Activated naive CD4-positive, alpha-beta T cell treated with anti-CD3 and anti-CD28 coated beads for 36 hours (primary cell): ENCODE measurements around the gene GATAD2B. TPM values are rescaled to one million over a fixed set of nuclear protein-coding genes. Genes with fewer than 3 reads are reported as not detected.

ENCODE experiments used
- CTCF ChIA-PET: fragments of 350-600 bp; sonication (Branson Sonifier 250); formaldehyde crosslinking; loops from one replicate; lab custom pipeline; 2021; ENCODE audit warnings: antibody characterized with exemption; lab: Charles Lee
- DNase-seq: peaks from one replicate; pipeline ENCODE4 v3.0.0-alpha.2; 2020
- H3K27ac Mint-ChIP-seq: one replicate; pipeline ENCODE4 v1.8.0; 2021; ENCODE audit warnings: mild to moderate bottlenecking, mixed read lengths
- H3K27me3 Mint-ChIP-seq: one replicate; pipeline ENCODE4 v1.8.0; 2021; ENCODE audit warnings: low read depth, mixed read lengths
- H3K36me3 Mint-ChIP-seq: one replicate; pipeline ENCODE4 v1.8.0; 2021; ENCODE audit warnings: low read depth, mixed read lengths
- H3K4me1 Mint-ChIP-seq: one replicate; pipeline ENCODE4 v1.8.0; 2021; ENCODE audit warnings: low read depth, mixed read lengths
- H3K4me3 Mint-ChIP-seq: one replicate; pipeline ENCODE4 v1.8.0; 2021; ENCODE audit warnings: mild to moderate bottlenecking, moderate library complexity, mixed read lengths
- H3K9me3 Mint-ChIP-seq: one replicate; pipeline ENCODE4 v1.8.0; 2021; ENCODE audit warnings: mixed read lengths
- intact Hi-C: fragments of 100-400 bp; cut with micrococcal nuclease; formaldehyde crosslinking; loops from one replicate; pipeline ENCODE4 v1.15.1; 2023
- total RNA-seq, 2 experiments: library from RNA; stranded (reverse); gene quantifications; one replicate each; pipeline ENCODE4 v1.2.3, GENCODE V29; 2021

The GATAD2B gene
- total RNA-seq, 2 experiments from 2014 or later = 69.0 to 70.2 TPM

DNA sequence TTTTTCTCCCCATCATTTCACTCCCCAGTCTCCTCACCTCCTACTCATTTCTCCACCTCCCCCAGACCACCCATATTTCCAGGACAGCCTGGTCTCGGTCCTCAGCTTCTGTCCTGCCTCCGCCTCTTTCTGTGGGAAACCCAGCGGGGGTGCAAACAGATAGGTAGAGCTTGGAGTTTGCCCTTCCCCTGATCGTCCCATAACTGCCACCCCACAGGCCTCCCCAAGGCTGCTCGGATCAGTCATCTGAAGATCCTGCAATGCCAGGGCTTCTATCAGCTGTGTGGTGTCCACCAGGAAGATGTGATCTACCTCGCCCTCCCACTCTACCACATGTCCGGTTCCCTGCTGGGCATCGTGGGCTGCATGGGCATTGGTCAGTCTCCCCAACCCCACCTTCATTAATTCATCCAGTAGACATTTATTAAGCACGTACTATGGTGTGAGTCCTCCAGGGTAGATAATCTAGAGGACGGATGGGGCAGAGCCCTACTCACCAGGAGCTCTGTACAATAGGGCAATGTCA, 145.9 kb downstream of the GATAD2B start:
- intact Hi-C loops = loop anchor here (1.0 to 10.0 kb wide), 2 partner anchors 100 to 422 kb away; partner anchors contain the start of gene S100A9
- H3K36me3 Mint-ChIP-seq = no peaks in the 10 kb centered on the region
- H3K9me3 Mint-ChIP-seq = no peaks in the 10 kb centered on the region
- H3K27ac Mint-ChIP-seq = no peak overlapping the region
- CTCF ChIA-PET = interaction anchor here (1.5 kb wide), 1 partner anchor 210 kb away, joined by 6 read pairs; the partner anchor contains the start of gene RAB13
- no peak for DNase-seq
- H3K27me3 Mint-ChIP-seq = no peaks in the 10 kb centered on the region
- H3K4me1 Mint-ChIP-seq = peaks cover 9% of the 10 kb centered on the region
- H3K4me3 Mint-ChIP-seq = peak overlapping the region; percentile 23

DNA sequence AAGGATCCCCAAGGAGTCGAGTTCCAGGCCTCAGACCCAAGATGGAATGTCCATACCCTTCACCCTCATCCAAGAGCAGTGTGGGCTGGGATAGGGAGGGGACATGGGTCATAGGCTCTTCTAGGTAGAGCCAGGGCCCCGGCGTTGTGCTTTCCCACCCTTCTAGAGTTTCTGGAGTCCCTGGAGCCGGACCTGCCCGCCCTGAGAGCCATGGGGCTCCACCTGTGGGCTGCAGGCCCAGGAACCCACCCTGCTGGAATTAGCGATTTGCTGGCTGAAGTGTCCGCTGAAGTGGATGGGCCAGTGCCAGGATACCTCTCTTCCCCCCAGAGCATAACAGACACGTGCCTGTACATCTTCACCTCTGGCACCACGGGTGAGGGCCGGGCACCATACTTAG, 146.4 kb downstream of the GATAD2B start:
- Mint-ChIP-seq H3K4me3 (peak overlapping the region; percentile 69), H3K27ac (no peak overlapping the region), H3K4me1 (peaks cover 9% of the 10 kb centered on the region), H3K27me3 (no peaks in the 10 kb centered on the region), H3K36me3 (peaks cover under 1% of the 10 kb centered on the region), H3K9me3 (no peaks in the 10 kb centered on the region)
- CTCF ChIA-PET = interaction anchor here (1.3 to 1.7 kb wide), 3 partner anchors 21 to 210 kb away, joined by 3 to 6 read pairs (median 6); partner anchors contain the start of gene RAB13
- no peak for DNase-seq
- intact Hi-C loops = loop anchor here (1.0 to 10.0 kb wide), 2 partner anchors 99 to 422 kb away; partner anchors contain the start of gene S100A9

GRCh38 chr1:153775458-153776327, 147.1 kb downstream of the GATAD2B start:
- Mint-ChIP-seq H3K36me3 (peaks cover 3% of the 10 kb centered on the region), H3K4me1 (peaks cover 9% of the 10 kb centered on the region), H3K27me3 (no peaks in the 10 kb centered on the region), H3K9me3 (no peaks in the 10 kb centered on the region), H3K27ac (no peak overlapping the region), H3K4me3 (peak overlapping the region; percentile 69)
- intact Hi-C loops = loop anchor here (1.0 to 10.0 kb wide), 5 partner anchors 8 to 421 kb away; partner anchors contain the start of gene S100A9
- CTCF ChIA-PET = interaction anchor here (0.7 to 1.7 kb wide), 6 partner anchors 21 to 265 kb away, joined by 3 to 6 read pairs (median 4); partner anchors contain the start of gene RAB13
- peak; percentile 60 for DNase-seq

DNA sequence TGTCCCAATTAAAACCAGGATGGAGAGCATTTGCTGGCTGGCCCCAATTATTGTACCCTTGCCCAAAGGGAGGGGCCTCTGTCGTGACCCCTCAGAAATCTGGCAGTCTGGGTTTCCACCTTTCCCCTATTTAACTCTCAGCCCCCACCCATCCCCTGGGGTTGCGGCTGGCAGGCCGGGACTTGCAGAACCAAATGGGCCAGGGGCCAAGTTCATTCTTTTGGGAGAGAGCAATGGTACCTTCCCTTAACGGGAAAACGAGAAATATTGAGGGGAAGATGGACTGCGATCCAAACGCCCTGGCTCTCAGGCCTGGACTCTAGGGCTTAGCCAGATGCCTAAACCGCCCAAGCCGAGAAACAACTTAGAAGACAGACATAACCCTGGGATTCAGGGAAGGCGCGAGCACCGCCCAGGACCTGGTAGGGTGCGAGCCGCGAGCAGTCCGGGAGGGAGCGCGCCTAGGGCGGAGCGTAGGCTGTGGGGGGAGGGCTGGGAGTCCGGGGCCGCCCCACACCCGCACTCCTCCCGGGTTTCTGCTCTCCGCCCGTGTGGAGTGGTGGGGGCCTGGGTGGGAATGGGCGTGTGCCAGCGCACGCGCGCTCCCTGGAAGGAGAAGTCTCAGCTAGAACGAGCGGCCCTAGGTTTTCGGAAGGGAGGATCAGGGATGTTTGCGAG, 147.9 kb downstream of the GATAD2B start, which contains the start of gene SLC27A3:
Gene SLC27A3 (plus strand): TSS at position 628 of the 678 bp plus-strand sequence. CDS start 91 bp downstream, outside the sequence.
- peaks cover 9% of the 10 kb centered on the region for H3K4me1 Mint-ChIP-seq
- H3K36me3 Mint-ChIP-seq = peaks cover 3% of the 10 kb centered on the region
- CTCF ChIA-PET = interaction anchor here (0.6 to 1.7 kb wide), 6 partner anchors 16 to 264 kb away, joined by 3 to 6 read pairs (median 4); no protein-coding TSS in a partner anchor
- no peak within 1 kb of the TSS for H3K27ac Mint-ChIP-seq
- intact Hi-C loops = loop anchor here (1.0 to 10.0 kb wide), 4 partner anchors 8 to 420 kb away; partner anchors contain the start of gene S100A9
- H3K27me3 Mint-ChIP-seq = no peaks in the 10 kb centered on the region
- DNase-seq = peak; percentile 20
- no peaks in the 10 kb centered on the region for H3K9me3 Mint-ChIP-seq
- peak within 1 kb of the TSS; percentile 69 for H3K4me3 Mint-ChIP-seq

DNA sequence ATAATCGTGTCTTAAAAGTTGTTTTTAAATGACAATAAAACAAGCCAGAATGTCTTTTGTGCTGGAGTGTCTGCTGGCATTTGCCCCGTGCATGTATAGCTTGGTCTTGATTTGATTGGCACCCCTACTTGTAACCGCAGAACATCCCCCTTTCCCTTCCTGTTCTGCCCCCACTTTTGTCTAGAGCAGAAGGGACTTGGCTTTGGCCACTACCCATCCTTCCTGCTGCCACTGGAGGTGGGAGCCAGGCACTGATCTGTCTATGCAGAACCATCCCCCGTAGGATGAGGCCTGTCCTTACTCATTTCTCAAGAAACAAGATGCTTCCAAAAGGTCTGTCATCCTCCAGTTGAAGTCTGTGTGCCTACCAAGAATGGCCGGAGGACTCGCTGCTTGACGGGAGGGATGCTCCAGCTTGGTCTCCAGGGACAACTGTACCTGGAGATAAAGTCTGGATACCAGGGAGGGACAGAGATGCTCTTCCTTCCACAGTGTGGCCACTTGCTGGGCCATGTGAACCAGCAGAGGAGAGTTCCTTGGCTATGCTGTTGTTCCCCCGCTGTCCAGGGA, 148.7 kb downstream of the GATAD2B start:
- H3K27ac Mint-ChIP-seq = no peak overlapping the region
- CTCF ChIA-PET = interaction anchor here (0.6 kb wide), 1 partner anchor 17 kb away, joined by 3 read pairs; no protein-coding TSS in a partner anchor

DNA sequence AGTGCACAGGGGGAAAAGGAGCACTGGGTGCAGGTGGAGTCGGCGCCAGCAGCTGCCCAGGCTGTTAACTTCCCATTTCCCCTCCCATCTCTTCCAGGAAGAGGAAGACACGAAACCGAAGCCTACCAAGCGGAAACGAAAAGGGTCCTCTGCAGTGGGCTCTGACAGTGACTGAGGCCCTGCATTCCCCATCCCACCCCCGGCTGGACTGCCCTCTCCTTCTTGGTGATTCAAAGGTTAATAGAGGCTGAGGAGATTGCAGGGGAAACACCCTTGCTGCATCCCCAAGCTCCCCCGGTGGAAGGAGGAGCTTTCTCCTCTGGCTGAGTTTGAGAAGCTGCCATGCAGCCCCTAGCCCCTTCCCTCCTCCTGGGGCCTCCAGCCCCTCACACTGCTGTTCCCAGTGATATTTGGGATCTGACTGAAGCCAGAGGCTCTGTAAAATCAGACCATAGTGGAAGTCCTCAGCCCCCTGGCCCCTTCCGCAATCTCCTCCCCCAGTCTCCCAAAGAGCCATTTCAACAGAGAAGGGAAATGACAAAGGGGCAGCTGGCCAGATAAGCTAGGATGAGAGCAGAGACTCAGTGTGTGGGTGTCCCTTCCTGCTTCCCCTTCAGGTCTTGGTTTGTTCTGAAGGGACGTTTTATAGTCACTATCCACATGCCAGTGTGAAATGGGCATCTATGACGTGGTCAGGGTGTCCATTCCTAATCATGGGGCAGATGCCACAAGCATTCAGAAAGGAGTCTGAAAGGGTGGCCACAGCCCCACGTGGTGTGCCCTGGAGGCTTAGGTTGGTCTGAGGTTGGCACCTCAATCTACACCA, 149.5 kb downstream of the GATAD2B start:
- no peak overlapping the region for H3K27ac Mint-ChIP-seq

More for the DNA sequence above, 148.7 kb downstream of the GATAD2B start:
- Mint-ChIP-seq H3K9me3 (no peaks in the 10 kb centered on the region), H3K27me3 (no peaks in the 10 kb centered on the region), H3K4me3 (no peak overlapping the region), H3K4me1 (peaks cover 9% of the 10 kb centered on the region), H3K36me3 (peaks cover 3% of the 10 kb centered on the region)
- no peak for DNase-seq
- intact Hi-C loops = loop anchor here (2.0 to 10.0 kb wide), 2 partner anchors 201 to 419 kb away; partner anchors contain the start of gene S100A9

GRCh38 chr1:153771841-153772593, 150.8 kb downstream of the GATAD2B start:
- Mint-ChIP-seq H3K4me3 (no peak overlapping the region), H3K27ac (no peak overlapping the region), H3K9me3 (no peaks in the 10 kb centered on the region), H3K36me3 (peaks cover 12% of the 10 kb centered on the region), H3K27me3 (no peaks in the 10 kb centered on the region), H3K4me1 (peaks cover 9% of the 10 kb centered on the region)
- CTCF ChIA-PET = interaction anchor here (0.7 to 1.0 kb wide), 3 partner anchors 9 to 100 kb away, joined by 3 read pairs; no protein-coding TSS in a partner anchor
- intact Hi-C loops = loop anchor here (10.0 kb wide), 1 partner anchor 417 kb away; the partner anchor contains the start of gene S100A9
- no peak for DNase-seq

More for the DNA sequence above, 149.5 kb downstream of the GATAD2B start:
- H3K9me3 Mint-ChIP-seq = no peaks in the 10 kb centered on the region
- H3K27me3 Mint-ChIP-seq = no peaks in the 10 kb centered on the region
- H3K4me3 Mint-ChIP-seq = no peak overlapping the region
- CTCF ChIA-PET = interaction anchor here (0.9 to 1.0 kb wide), 2 partner anchors 74 to 101 kb away, joined by 3 read pairs; no protein-coding TSS in a partner anchor
- no peak for DNase-seq
- peaks cover 6% of the 10 kb centered on the region for H3K36me3 Mint-ChIP-seq
- intact Hi-C loops = loop anchor here (10.0 kb wide), 1 partner anchor 419 kb away; the partner anchor contains the start of gene S100A9
- H3K4me1 Mint-ChIP-seq = peaks cover 9% of the 10 kb centered on the region

GRCh38 chr1:153771261-153771660, 151.5 kb downstream of the GATAD2B start:
- Mint-ChIP-seq H3K27ac (no peak overlapping the region), H3K36me3 (peaks cover 13% of the 10 kb centered on the region), H3K27me3 (no peaks in the 10 kb centered on the region), H3K4me3 (no peak overlapping the region), H3K4me1 (peaks cover 5% of the 10 kb centered on the region), H3K9me3 (no peaks in the 10 kb centered on the region)
- intact Hi-C loops = loop anchor here (10.0 kb wide), 1 partner anchor 416 kb away; the partner anchor contains the start of gene S100A9
- CTCF ChIA-PET = interaction anchor here (0.7 kb wide), 1 partner anchor 10 kb away, joined by 3 read pairs; no protein-coding TSS in a partner anchor
- no peak for DNase-seq

GRCh38 chr1:153770797-153771196, 152.0 kb downstream of the GATAD2B start:
- Mint-ChIP-seq H3K4me3 (no peak overlapping the region), H3K27me3 (no peaks in the 10 kb centered on the region), H3K36me3 (peaks cover 16% of the 10 kb centered on the region), H3K9me3 (no peaks in the 10 kb centered on the region), H3K27ac (no peak overlapping the region), H3K4me1 (peaks cover 3% of the 10 kb centered on the region)
- intact Hi-C loops = loop anchor here (10.0 kb wide), 1 partner anchor 416 kb away; the partner anchor contains the start of gene S100A9
- no peak for DNase-seq
- CTCF ChIA-PET = no interaction called here

DNA sequence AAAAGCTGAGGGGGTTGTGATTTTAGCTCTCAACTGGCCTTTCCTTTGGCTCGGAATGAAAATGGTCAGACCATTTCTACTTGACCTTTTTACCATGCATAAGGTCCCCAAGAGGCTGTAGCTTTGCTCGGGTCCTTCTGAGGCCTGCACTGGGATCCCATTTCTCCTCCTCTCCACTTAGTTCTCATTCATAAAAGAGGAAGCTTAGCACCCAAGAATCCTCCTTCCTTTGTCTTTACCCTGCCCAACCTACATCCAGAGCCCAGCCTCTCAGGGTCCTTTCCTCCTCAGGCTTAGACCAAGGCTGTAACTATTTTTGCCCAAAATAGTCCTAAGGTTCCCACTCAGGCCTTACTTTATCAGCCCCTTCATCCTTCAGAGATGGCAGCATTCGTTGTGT, 153.6 kb downstream of the GATAD2B start:
- intact Hi-C loops = no loop called here
- CTCF ChIA-PET = interaction anchor here (0.6 to 1.0 kb wide), 2 partner anchors 97 to 258 kb away, joined by 4 to 5 read pairs; no protein-coding TSS in a partner anchor
- no peak for DNase-seq
- Mint-ChIP-seq H3K4me1 (no peaks in the 10 kb centered on the region), H3K27me3 (no peaks in the 10 kb centered on the region), H3K36me3 (peaks cover 18% of the 10 kb centered on the region), H3K4me3 (no peak overlapping the region), H3K9me3 (no peaks in the 10 kb centered on the region), H3K27ac (no peak overlapping the region)
